GM18508 (cell line): Measurements from ENCODE around the gene CYTH1.

Source experiments
- ATAC-seq: cut with Tn5 transposase; IDR thresholded peaks from one replicate; pipeline ENCODE4 v1.9.1; 2021; ENCODE audit warnings: moderate number of reproducible peaks; ENCODE audit not compliant: insufficient read depth, unreplicated experiment

The CYTH1 gene

DNA sequence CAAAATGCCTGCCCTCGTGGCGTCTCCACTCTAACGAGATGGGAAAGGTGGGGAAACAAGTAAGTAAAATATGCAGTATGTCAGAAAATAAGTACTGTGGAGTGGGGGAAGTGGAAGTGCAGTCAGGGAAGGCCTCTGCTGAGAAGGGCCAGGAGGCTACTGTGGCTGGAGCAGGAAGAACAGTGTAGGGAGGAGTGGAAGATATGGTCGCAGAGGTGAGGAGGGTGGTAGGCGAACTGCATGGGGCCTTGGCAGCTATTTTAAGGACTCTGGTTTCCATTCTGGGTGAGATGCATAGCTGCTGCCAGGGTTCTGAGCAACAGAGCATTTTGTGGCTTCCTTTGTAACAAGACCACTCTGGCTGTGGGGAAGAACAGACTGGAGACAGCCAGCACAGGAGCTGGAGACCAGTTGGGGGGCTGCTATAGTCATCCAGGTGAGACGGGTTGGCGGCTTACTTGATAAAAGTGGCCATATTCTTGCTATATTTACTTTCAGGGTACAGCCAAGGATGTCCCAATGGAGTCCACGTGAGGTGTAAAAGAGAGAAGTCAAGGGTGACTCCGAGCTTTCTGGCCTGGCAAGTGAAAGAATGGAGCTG, 42.6 kb downstream of the CYTH1 start:
- no peak for ATAC-seq

GRCh38 chr17:78738698-78739097, 43.4 kb downstream of the CYTH1 start:
- no peak for ATAC-seq

GRCh38 chr17:78738278-78738677, 43.8 kb downstream of the CYTH1 start:
- ATAC-seq: no peak

DNA sequence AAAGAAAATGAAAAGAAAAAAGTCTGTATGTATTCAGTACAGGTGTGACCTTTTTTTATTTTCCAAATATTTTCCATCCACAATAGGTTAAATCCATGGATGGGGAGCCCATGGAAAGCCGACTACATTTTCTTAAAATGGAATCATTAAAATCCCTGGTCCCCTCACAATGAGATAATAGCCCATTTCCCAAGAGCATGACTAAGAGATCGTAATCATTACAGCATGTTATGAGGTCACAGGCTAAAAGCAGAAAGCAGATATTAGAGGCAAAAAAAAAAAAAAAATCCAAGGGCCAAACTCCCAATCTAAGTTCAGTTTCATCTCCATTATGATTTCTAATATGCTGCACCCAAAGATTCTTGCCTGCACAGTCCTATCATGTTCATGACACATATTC, 44.7 kb downstream of the CYTH1 start:
- no peak for ATAC-seq

- ATAC-seq: no peak
Observed at GRCh38 chr17:78736526-78737079, 45.5 kb downstream of the CYTH1 start.

- no peak for ATAC-seq
Observed at GRCh38 chr17:78735832-78736525, 46.1 kb downstream of the CYTH1 start.

DNA sequence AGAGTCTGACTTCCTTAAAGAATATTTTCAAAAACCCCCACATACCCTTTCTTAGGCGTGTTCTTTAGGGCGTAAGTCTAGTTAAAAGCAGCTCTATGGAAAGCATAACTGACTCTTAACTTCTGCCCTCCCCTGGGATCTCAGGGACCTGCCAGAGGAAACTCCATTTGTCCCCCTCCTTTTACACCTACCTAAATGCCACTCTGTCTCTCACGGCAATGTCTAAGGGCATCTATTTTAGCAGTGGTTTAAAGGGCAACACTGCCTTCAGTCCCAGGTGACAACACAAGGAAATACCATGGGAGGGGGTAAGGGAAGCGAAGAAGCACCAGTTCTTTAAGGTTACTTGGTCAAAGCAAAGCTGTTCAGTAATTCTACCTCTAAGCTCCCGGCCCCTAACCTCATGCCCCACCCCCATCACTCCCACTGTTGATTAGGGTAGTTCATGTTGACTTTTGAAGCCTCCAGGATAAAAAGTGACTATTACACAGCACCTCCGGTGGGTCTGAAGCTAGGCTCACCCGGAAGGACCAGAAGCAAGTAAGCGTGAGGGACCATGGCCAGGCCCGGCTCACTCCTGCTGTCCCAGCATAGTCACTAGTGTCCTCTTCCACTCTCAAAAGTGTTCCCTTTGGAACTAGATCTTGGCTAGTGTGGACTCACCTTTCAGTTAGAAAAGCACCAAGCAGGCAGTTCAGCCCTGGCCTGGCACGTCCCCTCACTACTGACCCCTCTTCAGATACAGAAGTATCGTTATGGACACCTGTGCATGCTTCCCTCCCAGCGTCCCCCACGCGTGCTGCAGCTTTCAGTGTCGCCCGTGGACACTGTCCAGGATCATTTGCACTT, 47.1 kb downstream of the CYTH1 start:
- ATAC-seq: no peak

GRCh38 chr17:78732354-78732753, 49.7 kb downstream of the CYTH1 start:
- no peak for ATAC-seq

GRCh38 chr17:78731904-78732303, 50.2 kb downstream of the CYTH1 start:
- ATAC-seq: no peak

GRCh38 chr17:78729641-78730040, 52.4 kb downstream of the CYTH1 start:
- ATAC-seq: no peak

DNA sequence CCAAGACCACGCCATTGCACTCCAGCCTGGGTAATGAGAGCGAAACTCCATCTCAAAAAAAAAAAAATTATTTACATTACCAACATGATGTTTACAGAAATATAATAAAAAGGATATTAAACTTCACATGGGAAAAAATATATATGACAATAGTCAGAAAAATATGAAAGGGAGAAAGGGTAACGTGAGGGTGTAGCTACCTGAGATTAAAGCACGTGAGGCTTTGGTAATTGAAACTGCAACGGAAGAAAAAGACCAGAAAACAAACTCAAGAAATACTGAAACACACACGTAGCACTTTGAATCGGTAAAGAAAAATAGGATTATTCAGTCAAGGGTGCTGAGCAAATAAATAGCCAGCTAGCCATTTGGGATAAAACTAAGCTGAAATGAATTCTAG, 53.6 kb downstream of the CYTH1 start:
- ATAC-seq: no peak

DNA sequence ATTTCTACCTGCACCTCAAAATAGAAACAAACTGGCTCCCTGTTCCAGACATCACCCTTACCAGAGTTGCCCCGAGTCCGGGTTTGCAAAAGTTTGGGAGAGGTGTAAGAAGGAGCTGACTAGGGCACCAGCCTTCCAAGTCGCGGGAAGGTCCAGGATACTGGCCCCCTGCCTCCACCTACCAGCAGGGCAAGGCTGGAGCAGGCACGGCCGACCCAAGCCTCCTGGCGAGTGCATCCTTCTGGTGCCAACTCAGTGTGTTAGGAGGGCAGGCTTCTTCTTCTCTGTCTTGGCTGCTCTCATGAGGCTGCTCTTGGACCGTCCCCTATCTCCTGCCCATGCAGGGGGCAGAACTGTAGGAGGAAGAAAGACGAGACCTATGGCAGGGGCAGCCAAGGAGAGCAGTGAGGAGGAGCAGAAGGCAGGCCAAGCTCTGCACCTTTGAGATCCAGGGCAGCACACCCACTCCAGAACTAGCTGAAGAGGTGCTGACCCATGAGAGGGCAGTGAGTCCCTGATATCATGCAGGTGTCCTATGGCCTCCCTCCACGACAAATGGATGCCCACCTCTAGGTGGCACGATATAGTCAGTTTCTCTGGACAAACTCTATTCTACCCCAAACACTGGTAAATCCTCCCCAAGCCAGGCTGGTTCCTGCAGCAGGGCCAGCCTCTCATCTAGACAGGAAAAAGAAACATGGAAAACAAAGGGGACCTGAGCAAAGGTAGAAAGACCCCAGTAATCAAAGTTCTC, 54.4 kb downstream of the CYTH1 start:
- ATAC-seq: no peak

- ATAC-seq: no peak
Observed at GRCh38 chr17:78727057-78727456, 55.0 kb downstream of the CYTH1 start.

DNA sequence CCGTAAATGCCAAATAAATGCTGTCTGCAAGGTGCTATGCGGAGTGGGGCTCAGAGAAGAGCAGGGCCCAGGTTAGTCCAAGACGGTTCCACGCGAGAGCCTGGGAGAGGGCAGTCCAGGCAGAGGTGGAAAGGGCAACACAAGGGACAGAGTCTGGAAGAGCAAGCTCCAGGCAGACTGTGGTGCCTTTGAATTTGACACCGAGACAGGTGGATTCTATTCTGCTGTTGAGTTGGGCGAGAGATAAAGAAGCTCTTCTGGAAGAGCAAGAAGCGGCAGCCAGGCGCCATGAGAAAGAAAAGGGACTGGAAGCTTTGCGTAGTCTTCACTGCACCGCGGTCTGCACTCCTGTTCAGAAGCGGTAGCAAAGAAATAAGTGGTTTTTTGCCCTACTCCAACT, 55.6 kb downstream of the CYTH1 start:
- no peak for ATAC-seq

GRCh38 chr17:78725448-78726021, 56.5 kb downstream of the CYTH1 start:
- no peak for ATAC-seq

GRCh38 chr17:78724999-78725398, 57.1 kb downstream of the CYTH1 start:
- ATAC-seq: no peak

- no peak for ATAC-seq
Observed at GRCh38 chr17:78724544-78724943, 57.5 kb downstream of the CYTH1 start.

DNA sequence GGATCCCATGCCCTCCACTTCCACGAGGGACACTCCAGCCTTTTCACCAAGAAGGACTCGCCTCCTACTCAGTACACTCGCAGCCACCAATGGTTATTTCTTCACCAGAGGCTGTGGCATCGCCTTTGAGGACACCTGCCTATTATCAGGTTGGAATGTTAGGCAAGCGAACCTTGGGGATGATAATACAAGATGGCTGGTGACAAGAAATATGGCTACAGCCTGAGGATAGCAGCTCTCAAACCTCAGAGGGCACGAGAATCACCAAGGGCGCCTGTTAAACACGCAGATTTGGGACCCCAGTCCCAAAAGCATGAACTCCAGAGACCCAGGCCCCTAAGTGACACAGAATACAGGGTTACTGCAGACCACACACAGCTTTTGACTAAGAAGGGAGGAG, 58.1 kb downstream of the CYTH1 start:
- no peak for ATAC-seq

- ATAC-seq: no peak
Observed at GRCh38 chr17:78723001-78723796, 58.9 kb downstream of the CYTH1 start.
